Measurements from ENCODE around the gene TCF7L1.

The TCF7L1 gene, protein sequence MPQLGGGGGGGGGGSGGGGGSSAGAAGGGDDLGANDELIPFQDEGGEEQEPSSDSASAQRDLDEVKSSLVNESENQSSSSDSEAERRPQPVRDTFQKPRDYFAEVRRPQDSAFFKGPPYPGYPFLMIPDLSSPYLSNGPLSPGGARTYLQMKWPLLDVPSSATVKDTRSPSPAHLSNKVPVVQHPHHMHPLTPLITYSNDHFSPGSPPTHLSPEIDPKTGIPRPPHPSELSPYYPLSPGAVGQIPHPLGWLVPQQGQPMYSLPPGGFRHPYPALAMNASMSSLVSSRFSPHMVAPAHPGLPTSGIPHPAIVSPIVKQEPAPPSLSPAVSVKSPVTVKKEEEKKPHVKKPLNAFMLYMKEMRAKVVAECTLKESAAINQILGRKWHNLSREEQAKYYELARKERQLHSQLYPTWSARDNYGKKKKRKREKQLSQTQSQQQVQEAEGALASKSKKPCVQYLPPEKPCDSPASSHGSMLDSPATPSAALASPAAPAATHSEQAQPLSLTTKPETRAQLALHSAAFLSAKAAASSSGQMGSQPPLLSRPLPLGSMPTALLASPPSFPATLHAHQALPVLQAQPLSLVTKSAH

DNA sequence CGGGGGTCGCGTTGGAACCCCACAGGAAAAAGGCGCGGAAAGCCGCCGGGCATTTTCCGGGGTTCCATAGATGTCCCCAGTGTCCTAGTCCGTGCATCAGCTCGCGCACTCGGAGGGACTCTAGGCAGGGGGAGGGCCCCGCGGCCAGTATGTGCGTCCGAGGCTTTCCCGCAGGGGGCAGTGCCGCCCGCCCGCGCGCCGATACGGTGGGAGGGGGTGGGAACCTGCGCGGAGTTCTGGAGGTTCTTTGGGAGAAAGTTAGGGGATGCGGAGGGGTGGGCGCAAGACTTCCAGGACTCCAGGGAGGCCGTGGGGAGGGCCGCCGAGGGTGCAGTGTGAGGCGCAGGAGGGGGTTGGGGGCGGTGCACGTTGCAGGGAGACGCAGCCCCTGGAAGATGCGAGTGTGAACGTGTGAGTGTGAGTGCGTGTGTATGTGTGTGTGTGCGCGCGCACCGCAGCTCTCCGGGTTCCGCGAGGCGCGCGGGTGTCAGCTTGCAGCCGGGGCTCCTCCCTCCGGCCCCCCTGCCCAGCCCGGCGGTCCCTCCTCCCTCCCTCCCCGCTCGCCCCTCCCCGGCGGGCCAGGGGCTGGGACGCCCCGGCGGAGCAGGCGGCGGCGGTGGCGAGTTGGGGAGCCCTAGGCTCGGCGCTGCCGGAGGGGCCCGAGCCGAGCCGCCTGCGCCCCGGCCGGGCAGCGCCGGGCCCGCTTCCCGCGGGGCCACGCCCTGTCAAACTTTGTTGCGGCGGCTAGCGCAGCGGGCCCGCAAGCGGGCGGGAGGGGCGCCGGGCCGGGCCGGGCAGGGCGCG is at the start of gene TCF7L1:
TSS of gene TCF7L1 (plus strand) at position 559 of the 804 bp plus-strand sequence. CDS start 293 bp downstream, outside the sequence.
- Histone ChIP-seq H3K9ac (ENCODE audit: low read length) (peak within 1 kb of the TSS; percentile 39), H3K4me1 (ENCODE audit: control insufficient read depth, insufficient read depth, low read length) (peaks cover 14% of the 10 kb centered on the region), H3K9me3 (ENCODE audit: control insufficient read depth, low read length) (no peaks in the 10 kb centered on the region), H3K27me3 (ENCODE audit: control insufficient read depth, insufficient read depth, low read length) (peaks cover 33% of the 10 kb centered on the region), H3K36me3 (ENCODE audit: control insufficient read depth, insufficient read depth, low read length) (no peaks in the 10 kb centered on the region), H3K4me3 (ENCODE audit: low read length) (peak within 1 kb of the TSS; percentile 25)

DNA sequence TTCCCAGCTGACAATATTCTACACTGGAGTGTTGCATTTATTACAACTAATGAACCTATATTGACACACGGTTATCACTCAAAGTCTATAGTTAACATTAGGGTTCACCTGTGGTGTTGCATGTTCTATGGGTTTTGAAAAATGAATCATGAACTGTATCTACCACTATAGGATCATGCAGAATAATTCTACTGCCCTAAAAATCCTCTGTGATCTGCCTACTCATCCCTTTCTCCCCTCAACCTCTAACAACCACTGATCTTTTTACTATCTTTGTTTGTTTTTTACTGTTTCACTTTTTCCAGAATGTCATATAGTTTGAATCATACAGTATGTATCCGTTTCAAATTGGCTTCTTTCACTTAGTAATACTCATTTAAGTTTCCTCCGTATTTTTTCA is 47.6 kb upstream of the TCF7L1 start:
- H3K36me3 ChIP-seq (ENCODE audit: control insufficient read depth, insufficient read depth, low read length), result no peaks in the 10 kb centered on the region
- H3K4me1 ChIP-seq (ENCODE audit: control insufficient read depth, insufficient read depth, low read length), result no peaks in the 10 kb centered on the region
- H3K27me3 ChIP-seq (ENCODE audit: control insufficient read depth, insufficient read depth, low read length), result peaks cover 6% of the 10 kb centered on the region
- no peaks in the 10 kb centered on the region for H3K9me3 ChIP-seq (ENCODE audit: control insufficient read depth, low read length)
- H3K9ac ChIP-seq (ENCODE audit: low read length), result no peak overlapping the region
- no peak overlapping the region for H3K4me3 ChIP-seq (ENCODE audit: low read length)

DNA sequence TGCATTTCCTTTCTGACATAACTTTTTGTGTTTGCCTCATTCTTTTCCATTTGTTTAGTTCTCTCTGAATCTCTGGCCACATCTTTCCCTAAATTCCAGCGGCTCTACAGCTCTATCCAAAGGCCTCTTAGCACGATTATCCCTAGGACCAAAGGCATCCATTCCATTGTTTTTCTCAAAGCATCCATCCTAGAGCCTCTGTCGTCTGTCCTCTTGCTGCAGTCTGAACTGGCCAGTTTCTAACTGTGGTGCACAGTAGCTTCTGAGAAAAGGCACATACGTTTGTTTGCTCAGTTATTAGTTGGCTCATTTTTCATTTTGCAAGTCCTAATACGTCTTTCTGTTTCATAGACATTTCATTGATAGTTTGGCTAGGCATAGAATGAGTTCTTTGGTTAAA is 45.7 kb upstream of the TCF7L1 start:
- Histone ChIP-seq H3K4me1 (ENCODE audit: control insufficient read depth, insufficient read depth, low read length) (no peaks in the 10 kb centered on the region), H3K9me3 (ENCODE audit: control insufficient read depth, low read length) (no peaks in the 10 kb centered on the region), H3K4me3 (ENCODE audit: low read length) (no peak overlapping the region), H3K9ac (ENCODE audit: low read length) (no peak overlapping the region), H3K36me3 (ENCODE audit: control insufficient read depth, insufficient read depth, low read length) (no peaks in the 10 kb centered on the region), H3K27me3 (ENCODE audit: control insufficient read depth, insufficient read depth, low read length) (peaks cover 6% of the 10 kb centered on the region)

DNA sequence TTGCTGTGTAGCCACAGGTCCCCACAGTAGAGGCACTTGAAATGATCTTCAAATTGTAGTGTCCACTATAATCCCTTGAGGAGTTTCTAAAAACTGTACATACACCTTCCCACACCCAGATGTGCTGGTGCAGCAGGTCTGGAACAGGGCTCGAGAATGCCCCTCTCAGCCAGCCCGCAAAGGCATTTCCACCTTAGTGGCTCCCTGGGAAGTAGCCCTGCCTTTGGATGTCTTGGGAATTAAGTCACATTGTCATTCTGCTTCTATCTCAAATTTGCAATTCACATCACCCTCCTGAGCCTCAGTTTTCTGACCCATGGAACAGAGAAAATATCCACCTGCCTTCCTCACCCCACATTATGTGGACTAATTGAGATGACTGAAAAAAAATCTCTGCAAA is 44.3 kb upstream of the TCF7L1 start:
- Histone ChIP-seq H3K4me1 (ENCODE audit: control insufficient read depth, insufficient read depth, low read length) (no peaks in the 10 kb centered on the region), H3K9me3 (ENCODE audit: control insufficient read depth, low read length) (no peaks in the 10 kb centered on the region), H3K27me3 (ENCODE audit: control insufficient read depth, insufficient read depth, low read length) (peaks cover 6% of the 10 kb centered on the region), H3K4me3 (ENCODE audit: low read length) (no peak overlapping the region), H3K9ac (ENCODE audit: low read length) (no peak overlapping the region), H3K36me3 (ENCODE audit: control insufficient read depth, insufficient read depth, low read length) (no peaks in the 10 kb centered on the region)

DNA sequence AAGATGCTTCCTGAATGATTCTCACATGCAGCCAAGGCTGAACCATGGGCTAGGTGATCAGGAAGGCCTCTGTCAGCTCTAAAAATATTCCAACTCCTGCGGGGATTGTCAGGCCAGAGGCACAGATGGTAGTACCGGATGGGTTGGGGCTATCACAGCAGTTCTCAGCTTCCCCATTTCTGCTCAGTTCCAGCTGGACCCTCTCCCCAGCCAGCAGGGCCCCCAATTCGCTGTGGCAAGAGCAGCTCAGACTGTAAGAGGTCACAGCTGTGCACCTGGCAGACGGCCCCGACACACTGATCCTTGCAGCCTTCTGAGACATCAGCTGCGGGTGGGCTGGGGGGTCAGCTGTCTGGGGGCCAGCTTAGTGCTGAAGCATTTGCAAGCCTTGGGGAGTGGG is 43.6 kb upstream of the TCF7L1 start:
- Histone ChIP-seq H3K9ac (ENCODE audit: low read length) (no peak overlapping the region), H3K27me3 (ENCODE audit: control insufficient read depth, insufficient read depth, low read length) (peaks cover 6% of the 10 kb centered on the region), H3K9me3 (ENCODE audit: control insufficient read depth, low read length) (no peaks in the 10 kb centered on the region), H3K36me3 (ENCODE audit: control insufficient read depth, insufficient read depth, low read length) (no peaks in the 10 kb centered on the region), H3K4me3 (ENCODE audit: low read length) (no peak overlapping the region), H3K4me1 (ENCODE audit: control insufficient read depth, insufficient read depth, low read length) (no peaks in the 10 kb centered on the region)

DNA sequence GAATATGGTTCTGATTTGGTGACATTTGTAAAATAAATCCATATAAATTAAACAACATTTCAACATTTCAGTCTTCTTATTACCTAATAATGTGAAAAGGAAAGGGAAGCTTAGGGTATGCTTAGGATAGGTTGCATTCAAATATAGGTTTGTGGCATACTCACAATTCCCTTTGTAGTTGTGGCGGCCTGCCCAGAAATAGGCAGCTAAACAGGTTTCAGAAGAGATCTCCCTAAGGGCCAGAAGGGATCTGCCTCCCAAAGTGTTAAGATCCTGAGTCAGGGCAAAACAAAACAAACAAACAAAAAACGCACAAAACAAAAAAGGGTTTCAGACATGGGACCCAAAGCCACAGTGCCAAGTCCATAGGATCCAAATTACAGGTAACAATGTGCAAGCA is 41.4 kb upstream of the TCF7L1 start:
- no peaks in the 10 kb centered on the region for H3K9me3 ChIP-seq (ENCODE audit: control insufficient read depth, low read length)
- peaks cover 6% of the 10 kb centered on the region for H3K27me3 ChIP-seq (ENCODE audit: control insufficient read depth, insufficient read depth, low read length)
- H3K4me3 ChIP-seq (ENCODE audit: low read length), result no peak overlapping the region

DNA sequence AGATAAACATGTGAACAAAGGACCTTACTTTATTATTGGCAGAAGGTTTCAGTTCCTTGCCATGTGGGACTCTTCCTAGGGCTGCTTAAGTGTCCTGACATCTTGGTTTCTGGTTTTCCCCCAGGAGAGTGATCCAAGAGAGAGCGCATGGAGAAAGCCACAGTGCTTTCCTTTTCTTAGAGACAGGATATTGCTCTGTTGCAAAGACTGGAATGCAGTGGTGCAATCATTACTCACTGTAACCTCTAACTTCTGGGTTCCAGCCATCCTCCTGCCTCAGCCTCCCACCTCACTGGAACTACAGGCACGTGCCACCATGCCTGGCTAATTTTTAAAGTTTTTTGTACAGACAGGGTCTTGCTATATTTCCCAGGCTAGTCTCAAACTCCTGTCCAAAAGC is 38.1 kb upstream of the TCF7L1 start:
- no peak overlapping the region for H3K4me3 ChIP-seq (ENCODE audit: low read length)

More for the DNA sequence above, 41.4 kb upstream of the TCF7L1 start:
- no peaks in the 10 kb centered on the region for H3K36me3 ChIP-seq (ENCODE audit: control insufficient read depth, insufficient read depth, low read length)
- no peak overlapping the region for H3K9ac ChIP-seq (ENCODE audit: low read length)
- H3K4me1 ChIP-seq (ENCODE audit: control insufficient read depth, insufficient read depth, low read length), result no peaks in the 10 kb centered on the region

DNA sequence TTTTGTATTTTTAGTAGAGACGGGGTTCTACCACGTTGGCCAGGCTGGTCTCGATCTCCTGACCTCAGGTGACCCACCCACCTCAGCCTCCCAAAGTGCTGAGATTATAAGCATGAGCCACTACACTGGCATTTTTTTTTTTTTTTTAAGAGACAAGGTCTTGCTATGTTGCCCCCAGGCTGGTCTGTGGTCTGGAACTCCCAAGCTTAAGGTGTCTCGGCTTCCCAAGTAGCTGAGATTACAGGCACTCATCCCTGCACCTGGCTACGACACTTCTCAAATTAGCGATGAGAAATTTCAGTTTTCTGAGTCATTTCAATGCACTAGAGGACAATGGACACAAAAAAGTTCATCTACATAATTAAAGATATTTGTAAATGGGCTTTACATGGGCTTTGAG is 36.6 kb upstream of the TCF7L1 start:
- H3K4me3 ChIP-seq (ENCODE audit: low read length), result no peak overlapping the region
- no peaks in the 10 kb centered on the region for H3K4me1 ChIP-seq (ENCODE audit: control insufficient read depth, insufficient read depth, low read length)
- H3K36me3 ChIP-seq (ENCODE audit: control insufficient read depth, insufficient read depth, low read length), result no peaks in the 10 kb centered on the region
- no peak overlapping the region for H3K9ac ChIP-seq (ENCODE audit: low read length)
- H3K9me3 ChIP-seq (ENCODE audit: control insufficient read depth, low read length), result no peaks in the 10 kb centered on the region
- H3K27me3 ChIP-seq (ENCODE audit: control insufficient read depth, insufficient read depth, low read length), result no peaks in the 10 kb centered on the region

More for the DNA sequence above, 38.1 kb upstream of the TCF7L1 start:
- Histone ChIP-seq H3K36me3 (ENCODE audit: control insufficient read depth, insufficient read depth, low read length) (no peaks in the 10 kb centered on the region), H3K9me3 (ENCODE audit: control insufficient read depth, low read length) (no peaks in the 10 kb centered on the region), H3K9ac (ENCODE audit: low read length) (no peak overlapping the region), H3K4me1 (ENCODE audit: control insufficient read depth, insufficient read depth, low read length) (no peaks in the 10 kb centered on the region), H3K27me3 (ENCODE audit: control insufficient read depth, insufficient read depth, low read length) (peaks cover 3% of the 10 kb centered on the region)

DNA sequence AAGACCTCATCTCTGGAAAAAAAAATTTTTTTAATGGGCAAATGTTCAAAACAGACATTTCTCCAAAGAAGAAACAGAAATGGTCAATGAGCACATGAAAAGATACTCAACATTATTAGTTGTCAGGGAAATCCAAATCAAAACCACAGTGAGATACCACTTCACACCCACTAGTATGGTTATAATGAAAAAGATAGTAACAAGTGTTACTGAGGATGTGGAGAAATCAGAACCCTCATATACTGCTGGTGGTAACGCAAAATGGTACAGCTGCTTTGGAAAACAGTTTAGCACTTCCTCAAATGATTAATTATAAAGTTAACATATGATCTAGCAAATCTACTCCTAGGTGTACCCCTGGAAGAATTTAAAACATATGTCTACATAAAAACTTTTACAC is 29.0 kb upstream of the TCF7L1 start:
- H3K27me3 ChIP-seq (ENCODE audit: control insufficient read depth, insufficient read depth, low read length), result no peaks in the 10 kb centered on the region
- H3K4me1 ChIP-seq (ENCODE audit: control insufficient read depth, insufficient read depth, low read length), result no peaks in the 10 kb centered on the region
- no peaks in the 10 kb centered on the region for H3K36me3 ChIP-seq (ENCODE audit: control insufficient read depth, insufficient read depth, low read length)
- no peak overlapping the region for H3K9ac ChIP-seq (ENCODE audit: low read length)
- no peaks in the 10 kb centered on the region for H3K9me3 ChIP-seq (ENCODE audit: control insufficient read depth, low read length)
- no peak overlapping the region for H3K4me3 ChIP-seq (ENCODE audit: low read length)

DNA sequence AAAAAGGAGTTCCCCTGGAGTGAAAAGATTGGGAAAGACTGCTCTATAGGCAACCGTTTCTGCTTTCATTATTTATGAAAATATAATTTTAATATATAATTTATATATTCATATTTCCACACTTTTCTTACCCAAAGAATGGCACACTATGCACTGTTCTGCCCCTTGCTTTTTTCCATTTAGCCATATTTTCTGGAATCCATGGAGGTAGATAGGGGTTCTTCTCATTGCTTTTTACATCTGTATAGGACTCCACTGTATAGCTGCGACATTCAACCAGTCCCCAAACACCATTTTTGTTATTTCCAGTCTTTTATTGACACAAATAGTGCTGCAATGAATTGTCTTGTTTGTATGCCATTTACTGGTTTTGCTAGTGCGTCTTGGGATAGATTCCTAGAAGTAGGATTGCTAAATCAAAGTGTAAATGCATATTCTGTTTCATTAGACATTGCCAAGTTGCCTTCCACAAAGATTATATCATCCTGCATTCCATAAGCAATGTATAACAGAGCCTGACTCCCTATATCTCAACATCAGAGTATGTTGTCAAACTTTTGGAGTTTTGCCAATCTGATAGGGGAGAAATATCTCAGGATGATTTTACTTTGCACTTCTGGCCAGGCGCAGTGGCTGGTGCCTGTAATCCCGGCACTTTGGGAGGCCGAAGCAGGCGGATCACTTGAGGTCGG is 26.6 kb upstream of the TCF7L1 start:
- Histone ChIP-seq H3K9ac (ENCODE audit: low read length) (no peak overlapping the region), H3K4me3 (ENCODE audit: low read length) (no peak overlapping the region), H3K27me3 (ENCODE audit: control insufficient read depth, insufficient read depth, low read length) (no peaks in the 10 kb centered on the region), H3K9me3 (ENCODE audit: control insufficient read depth, low read length) (no peaks in the 10 kb centered on the region), H3K4me1 (ENCODE audit: control insufficient read depth, insufficient read depth, low read length) (no peaks in the 10 kb centered on the region), H3K36me3 (ENCODE audit: control insufficient read depth, insufficient read depth, low read length) (no peaks in the 10 kb centered on the region)

DNA sequence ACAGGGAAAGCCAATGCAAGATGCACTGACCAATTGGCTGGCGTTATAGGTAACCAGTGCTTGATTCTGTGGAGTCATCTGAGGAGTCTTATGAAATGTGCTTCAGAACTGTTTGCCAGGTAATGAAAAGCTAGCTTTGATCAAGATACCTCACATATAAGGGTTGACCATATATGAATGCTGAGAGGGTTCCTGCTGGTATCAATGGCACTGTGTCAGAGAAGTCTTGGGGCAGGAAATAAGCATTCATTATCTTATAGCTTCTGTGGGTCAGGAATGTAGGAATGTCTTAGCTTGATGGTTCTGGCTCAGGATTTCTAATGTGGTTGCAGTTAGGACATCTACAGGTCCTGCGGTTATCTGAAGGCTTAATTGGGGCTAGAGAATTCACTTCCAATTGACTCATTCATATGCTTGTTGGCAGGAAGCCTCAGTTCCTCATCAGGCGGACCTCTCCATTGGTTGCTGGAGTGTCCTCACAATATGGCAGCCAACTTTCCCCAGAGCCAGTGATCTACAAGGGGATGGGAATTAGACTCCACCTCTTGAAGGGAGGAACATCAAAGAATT is 22.1 kb upstream of the TCF7L1 start:
- H3K27me3 ChIP-seq (ENCODE audit: control insufficient read depth, insufficient read depth, low read length), result no peaks in the 10 kb centered on the region
- H3K9ac ChIP-seq (ENCODE audit: low read length), result no peak overlapping the region
- no peaks in the 10 kb centered on the region for H3K4me1 ChIP-seq (ENCODE audit: control insufficient read depth, insufficient read depth, low read length)
- H3K9me3 ChIP-seq (ENCODE audit: control insufficient read depth, low read length), result no peaks in the 10 kb centered on the region
- no peak overlapping the region for H3K4me3 ChIP-seq (ENCODE audit: low read length)
- no peaks in the 10 kb centered on the region for H3K36me3 ChIP-seq (ENCODE audit: control insufficient read depth, insufficient read depth, low read length)
